SK-N-SH (cell line): ENCODE data around the gene PRKRIP1. TPM values are rescaled to one million over a fixed set of nuclear protein-coding genes. Genes with fewer than 3 reads are reported as not detected.

Source experiments
- CTCF ChIA-PET: fragments of 300-600, 350-600 bp; formaldehyde crosslinking; extraction: SDS; loops from one replicate; lab custom pipeline; 2021; lab: Yijun Ruan, JAX
- POLR2A ChIA-PET: fragments of 350-600 bp; sonication (Branson Sonifier 250); formaldehyde crosslinking; extraction: SDS; loops from one replicate; lab custom pipeline; 2020; ENCODE audit warnings: antibody characterized with exemption, inconsistent platforms; lab: Yijun Ruan, JAX
- DNase-seq: peaks from one replicate; pipeline ENCODE4 v3.0.0; 2012
- H2AFZ ChIP-seq: fragments of 200-600 bp; sonication (generic); 2 replicates; pipeline ENCODE4 v1.8.1; 2016; ENCODE audit warnings: antibody characterized with exemption, mild to moderate bottlenecking, low read depth
- H3F3A ChIP-seq: fragments of 200-600 bp; sonication (generic); replicated peaks from 2 replicates; pipeline ENCODE3; 2016; ENCODE audit warnings: antibody characterized with exemption, mild to moderate bottlenecking; ENCODE audit not compliant: insufficient read depth
- H3K27ac ChIP-seq, 2 experiments: fragments of 200-500 bp in 1 of 2; fragments of 200-600 bp in 1 of 2; sonication (Bioruptor generic) in 1 of 2; sonication (generic), shearing (Covaris generic) in 1 of 2; 2 replicates each; pipeline versions ENCODE4 v1.5.1 to v1.6.1; 2014 to 2016; ENCODE audit warnings: low read depth in 2 of 2, inconsistent platforms in 1 of 2, low read length in 1 of 2, mild to moderate bottlenecking in 1 of 2, mixed read lengths in 1 of 2
- H3K27me3 ChIP-seq: fragments of 200-600 bp; sonication (generic), shearing (Covaris generic); 2 replicates; pipeline ENCODE4 v1.6.1; 2016; ENCODE audit warnings: mixed run types; ENCODE audit not compliant: insufficient read depth
- H3K36me3 ChIP-seq, 2 experiments: fragments of 200-500 bp in 1 of 2; fragments of 200-600 bp in 1 of 2; sonication (Bioruptor generic) in 1 of 2; sonication (generic) in 1 of 2; replicated peaks in 1 of 2; 2 replicates each; pipeline versions ENCODE3 to v1.5.1; 2014 to 2016; ENCODE audit warnings: low read length in 1 of 2, mild to moderate bottlenecking in 1 of 2; ENCODE audit not compliant: insufficient read depth in 2 of 2, control insufficient read depth in 1 of 2
- H3K4me1 ChIP-seq, 2 experiments: fragments of 200-500 bp in 1 of 2; fragments of 200-600 bp in 1 of 2; sonication (Bioruptor generic) in 1 of 2; sonication (generic), shearing (Covaris generic) in 1 of 2; 2 replicates each; pipeline versions ENCODE4 v1.5.1 to v1.6.1; 2014 to 2016; ENCODE audit warnings: low read depth in 1 of 2, low read length in 1 of 2, mixed run types in 1 of 2; ENCODE audit not compliant: insufficient read depth in 2 of 2, control insufficient read depth in 1 of 2
- H3K4me2 ChIP-seq: fragments of 200-600 bp; sonication (generic), shearing (Covaris generic); 2 replicates; pipeline ENCODE4 v1.6.1; 2017; ENCODE audit warnings: mixed run types
- H3K4me3 ChIP-seq, 2 experiments: fragments of 200-500 bp in 1 of 2; fragments of 200-600 bp in 1 of 2; sonication (Bioruptor generic) in 1 of 2; sonication (generic), shearing (Covaris generic) in 1 of 2; 2 replicates each; pipeline versions ENCODE4 v1.5.1 to v1.8.1; 2014 to 2016; ENCODE audit warnings: low read depth in 2 of 2, inconsistent platforms in 1 of 2, low read length in 1 of 2, mild to moderate bottlenecking in 1 of 2, mixed read lengths in 1 of 2, moderate library complexity in 1 of 2
- H3K79me2 ChIP-seq: fragments of 200-600 bp; sonication (generic); 2 replicates; pipeline ENCODE4 v1.8.1; 2017; ENCODE audit warnings: mild to moderate bottlenecking; ENCODE audit not compliant: insufficient read depth
- H3K9ac ChIP-seq: fragments of 200-600 bp; sonication (generic); 2 replicates; pipeline ENCODE4 v1.6.1; 2017; ENCODE audit warnings: mixed run types
- H3K9me2 ChIP-seq: fragments of 200-600 bp; sonication (generic); 2 replicates; pipeline ENCODE4 v1.6.1; 2017; ENCODE audit warnings: mixed run types
- H3K9me3 ChIP-seq: fragments of 200-600 bp; sonication (generic); 2 replicates; pipeline ENCODE4 v1.6.1; 2017; ENCODE audit warnings: mixed run types, mild to moderate bottlenecking, moderate library complexity
- H4K20me1 ChIP-seq: fragments of 200-600 bp; sonication (generic); 2 replicates; pipeline ENCODE4 v1.6.1; 2017; ENCODE audit warnings: mild to moderate bottlenecking, mixed run types; ENCODE audit not compliant: insufficient read depth
- CHD2 ChIP-seq: fragments of 150-350 bp; IDR thresholded peaks from 2 replicates; pipeline ENCODE4 v1.6.1; 2018; ENCODE audit warnings: low read length; ENCODE audit not compliant: partially characterized antibody
- ELF1 ChIP-seq: IDR thresholded peaks from 2 replicates; pipeline ENCODE4 v1.4.0; 2012
- EP300 ChIP-seq, 2 experiments: IDR thresholded peaks; 2 replicates each; pipeline versions ENCODE4 v1.4.0 to v1.6.1; 2012; ENCODE audit warnings: borderline replicate concordance in 1 of 2, low read depth in 1 of 2, low read length in 1 of 2
- GATA2 ChIP-seq: sonication (generic); formaldehyde crosslinking; IDR thresholded peaks from 2 replicates; pipeline ENCODE4 v1.5.0; 2020; ENCODE audit warnings: mild to moderate bottlenecking, missing genetic modification reagents
- NRF1 ChIP-seq: IDR thresholded peaks from 2 replicates; pipeline ENCODE4 v1.6.1; 2012; ENCODE audit warnings: low read depth, mild to moderate bottlenecking, low read length
- REST ChIP-seq: IDR thresholded peaks from 2 replicates; pipeline ENCODE4 v1.6.1; 2012; ENCODE audit warnings: mild to moderate bottlenecking, low read depth, low read length, moderate library complexity
- RFX5 ChIP-seq: IDR thresholded peaks from 2 replicates; pipeline ENCODE4 v1.6.1; 2012; ENCODE audit warnings: mild to moderate bottlenecking, improper control_type of control experiment, low read length
- SIN3A ChIP-seq: IDR thresholded peaks from 2 replicates; pipeline ENCODE4 v1.6.1; 2012; ENCODE audit warnings: low read depth, mild to moderate bottlenecking, low read length, moderate library complexity, borderline replicate concordance
- TAF1 ChIP-seq: IDR thresholded peaks from 2 replicates; pipeline ENCODE4 v1.6.1; 2012; ENCODE audit warnings: low read depth, mild to moderate bottlenecking, low read length, moderate library complexity, borderline replicate concordance
- TCF12 ChIP-seq: IDR thresholded peaks from 2 replicates; pipeline ENCODE4 v1.4.0; 2012
- TEAD4 ChIP-seq: IDR thresholded peaks from 2 replicates; pipeline ENCODE4 v1.4.0; 2012; ENCODE audit warnings: mild to moderate bottlenecking, borderline replicate concordance; ENCODE audit not compliant: insufficient read depth
- ZBTB33 ChIP-seq: IDR thresholded peaks from 2 replicates; pipeline ENCODE4 v1.4.0; 2012; ENCODE audit warnings: low read depth, borderline replicate concordance
- WGBS: methylation state at CpG from one replicate; pipeline ENCODE4 v1.1.6; 2017; ENCODE audit warnings: low lambda C conversion rate; 5-methylcytosine and 5-hydroxymethylcytosine counted together
- polyA plus RNA-seq, 3 experiments: library from polyadenylated mRNA; depleted of rRNA; stranded (reverse); fragments of >200 nt; gene quantifications; 2 replicates each; pipeline ENCODE4 v1.2.3, GENCODE V29; 2012
- TF ChIP-seq, protein P1 (sequence below): IDR thresholded peaks from 2 replicates; pipeline ENCODE4 v1.4.0; 2012; ENCODE audit warnings: low read depth

The PRKRIP1 gene
- polyA plus RNA-seq, 1 of the 3 experiments (the other 2 are of a cell fraction) = 41.2 TPM

DNA sequence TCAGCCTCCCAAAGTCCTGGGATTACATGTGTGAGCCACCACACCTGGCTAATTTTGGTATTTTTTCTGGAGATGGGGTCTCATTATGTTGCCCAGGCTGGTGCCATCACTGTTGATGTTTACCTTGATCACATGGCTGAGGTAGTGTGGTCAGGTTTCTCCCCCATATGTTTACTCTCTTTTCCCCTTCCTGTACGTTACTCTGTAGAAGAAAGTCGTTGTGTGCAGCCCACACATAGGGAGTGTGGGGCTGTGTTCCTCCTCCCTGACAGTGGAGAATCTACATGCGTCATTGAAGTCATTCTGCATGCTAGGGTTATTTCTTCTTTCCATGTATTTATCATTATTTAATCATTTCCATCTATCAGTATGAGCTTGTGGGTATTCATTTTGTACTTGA is 20.9 kb downstream of the PRKRIP1 start:
- no peaks in the 10 kb centered on the region for H3K27me3 ChIP-seq
- H4K20me1 ChIP-seq = peaks cover 10% of the 10 kb centered on the region
- no peak overlapping the region for H2AFZ ChIP-seq
- peaks cover 0 to 5% of the 10 kb centered on the region in 2 experiments; a peak in 1 of 4 replicates for H3K4me1 ChIP-seq
- H3K36me3 ChIP-seq = peaks cover 54 to 73% of the 10 kb centered on the region in 2 experiments
- no peak overlapping the region for H3K4me3 ChIP-seq
- peaks cover 29% of the 10 kb centered on the region; the same call in 1 of the 2 replicates for H3K79me2 ChIP-seq
- TF ChIP-seq RFX5 (no peak), CHD2 (no peak), SIN3A (no peak), EP300 (IDR thresholded peaks at IDR 0.05; ENCODE audit: borderline replicate concordance in 1 of 2, low read depth in 1 of 2, low read length in 1 of 2) (no peak), ZBTB33 (no peak), TAF1 (no peak), REST (no peak)
- TF ChIP-seq, protein P1, sequence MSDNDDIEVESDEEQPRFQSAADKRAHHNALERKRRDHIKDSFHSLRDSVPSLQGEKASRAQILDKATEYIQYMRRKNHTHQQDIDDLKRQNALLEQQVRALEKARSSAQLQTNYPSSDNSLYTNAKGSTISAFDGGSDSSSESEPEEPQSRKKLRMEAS = no peak
- H3K9ac ChIP-seq = no peak overlapping the region
- POLR2A ChIA-PET = interaction anchor here (0.6 kb wide), 1 partner anchor 229 kb away, joined by 3 read pairs; no protein-coding TSS in a partner anchor
- CTCF ChIA-PET = no interaction called here
- H3K4me2 ChIP-seq = no peak overlapping the region
- H3K27ac ChIP-seq = no peak overlapping the region
- no peaks in the 10 kb centered on the region for H3K9me3 ChIP-seq
- WGBS = 91% methylated on average over 3 of the region's 3 CpGs
- H3F3A ChIP-seq = no peaks in the 10 kb centered on the region
- no peaks in the 10 kb centered on the region for H3K9me2 ChIP-seq
- no peak for DNase-seq

DNA sequence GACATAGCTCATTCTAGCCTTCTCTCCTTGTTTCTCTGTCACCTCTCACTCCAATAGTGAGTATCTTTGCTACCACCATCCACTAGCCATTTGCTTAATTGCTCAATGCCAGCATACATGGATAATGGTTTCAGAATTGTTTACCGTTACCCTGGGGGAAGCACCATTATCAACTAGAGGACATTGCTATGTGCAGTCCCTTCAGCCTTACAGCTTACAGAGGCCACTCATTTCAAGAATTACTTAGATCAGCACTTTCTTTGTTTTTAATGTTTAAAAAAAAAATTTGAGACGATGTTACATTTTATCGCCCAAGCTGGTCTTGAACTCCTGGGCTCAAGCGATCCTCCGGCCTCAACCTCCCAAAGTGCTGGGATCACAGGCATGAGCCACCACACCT is 22.4 kb downstream of the PRKRIP1 start:
- Histone ChIP-seq H3K4me1 (peaks cover 0 to 5% of the 10 kb centered on the region in 2 experiments; a peak in 1 of 4 replicates), H3K9me2 (no peaks in the 10 kb centered on the region), H3K79me2 (peaks cover 24% of the 10 kb centered on the region; the same call in 1 of the 2 replicates), H3K36me3 (peaks cover 42 to 71% of the 10 kb centered on the region in 2 experiments), H3K27me3 (no peaks in the 10 kb centered on the region), H3K9ac (no peak overlapping the region), H2AFZ (no peak overlapping the region), H3K27ac (no peak overlapping the region), H4K20me1 (no peaks in the 10 kb centered on the region), H3F3A (no peaks in the 10 kb centered on the region), H3K9me3 (no peaks in the 10 kb centered on the region), H3K4me2 (no peak overlapping the region), H3K4me3 (no peak overlapping the region)
- WGBS = 97% methylated on average over 5 of the region's 5 CpGs
- TF ChIP-seq ELF1 = no peak
- TF ChIP-seq NRF1 = no peak
- no peak for TF ChIP-seq TEAD4
- TF ChIP-seq TCF12 = no peak
- TF ChIP-seq GATA2 = no peak
- no peak for DNase-seq
- ChIA-PET POLR2A (no interaction called here), CTCF (interaction anchor here (0.8 to 2.3 kb wide), 3 partner anchors 14 to 125 kb away, joined by 3 to 9 read pairs (median 4); no protein-coding TSS in a partner anchor)
